AG04450 (cell line): ENCODE data around the gene SLC12A7. TPM values are rescaled to one million over a fixed set of nuclear protein-coding genes. Genes with fewer than 3 reads are reported as not detected.

Experiments
- CTCF ChIA-PET: fragments of 300-600, 350-600 bp; formaldehyde crosslinking; extraction: SDS; loops from one replicate; lab custom pipeline; 2022; ENCODE audit warnings: antibody characterized with exemption, inconsistent platforms; lab: Charles Lee
- POLR2A ChIA-PET: fragments of 350-600 bp; formaldehyde crosslinking; extraction: SDS; loops from one replicate; lab custom pipeline; 2021; ENCODE audit warnings: antibody characterized with exemption, inconsistent platforms; lab: Yijun Ruan, JAX
- DNase-seq: peaks from one replicate; pipeline ENCODE4 v3.0.0-alpha.2; 2011; ENCODE audit warnings: low read depth, low spot score
- H3K27ac ChIP-seq: one replicate; pipeline ENCODE4 v1.5.1; 2012; ENCODE audit warnings: low read depth, low read length, control low read depth
- H3K27me3 ChIP-seq: one replicate; pipeline ENCODE4 v1.6.0; 2012; ENCODE audit warnings: low read length; ENCODE audit not compliant: control insufficient read depth, insufficient read depth
- H3K4me3 ChIP-seq: 2 replicates; pipeline ENCODE4 v1.5.1; 2011; ENCODE audit warnings: mild to moderate bottlenecking, low read depth, low read length, control low read depth
- H3K9me3 ChIP-seq: 2 replicates; pipeline ENCODE4 v1.5.1; 2012; ENCODE audit warnings: low read length; ENCODE audit not compliant: control insufficient read depth, insufficient read depth
- CTCF ChIP-seq: IDR thresholded peaks from 2 replicates; pipeline ENCODE4 v1.5.1; 2011; ENCODE audit warnings: low read depth, low read length, control low read depth, inconsistent platforms
- polyA plus RNA-seq: library from polyadenylated mRNA; depleted of rRNA; stranded (reverse); fragments of >200 nt; gene quantifications from 2 replicates; pipeline ENCODE4 v1.2.3, GENCODE V29; 2011

Gene SLC12A7
- polyA plus RNA-seq, 1 experiment, result 0.56 TPM

GRCh38 chr5:1012900-1013237 is 99.0 kb downstream of the SLC12A7 start:
- ChIA-PET CTCF (no interaction called here), POLR2A (no interaction called here)
- Histone ChIP-seq H3K9me3 (no peaks in the 10 kb centered on the region; the same call in 1 of the 2 replicates), H3K27ac (no peak overlapping the region), H3K4me3 (no peak overlapping the region), H3K27me3 (peaks cover 27% of the 10 kb centered on the region)
- DNase-seq, result no peak
- no peak for TF ChIP-seq CTCF

- peaks cover 28% of the 10 kb centered on the region for H3K27me3 ChIP-seq
- CTCF ChIA-PET, result no interaction called here
Observed at GRCh38 chr5:1012313-1012841, 99.5 kb downstream of the SLC12A7 start.

GRCh38 chr5:1011741-1012312 is 100.0 kb downstream of the SLC12A7 start:
- no peak for DNase-seq
- CTCF ChIA-PET, result no interaction called here

More at GRCh38 chr5:1012313-1012841, 99.5 kb downstream of the SLC12A7 start:
- no peak overlapping the region for H3K4me3 ChIP-seq
- TF ChIP-seq CTCF, result no peak
- H3K27ac ChIP-seq, result no peak overlapping the region
- H3K9me3 ChIP-seq, result no peaks in the 10 kb centered on the region; the same call in 1 of the 2 replicates
- no peak for DNase-seq
- POLR2A ChIA-PET, result no interaction called here

GRCh38 chr5:1011226-1011631 is 100.6 kb downstream of the SLC12A7 start:
- ChIA-PET POLR2A (no interaction called here), CTCF (interaction anchor here (0.6 kb wide), 1 partner anchor 632 kb away, joined by 4 read pairs; no protein-coding TSS in a partner anchor)
- no peak for DNase-seq
- no peak for TF ChIP-seq CTCF
- H3K4me3 ChIP-seq, result no peak overlapping the region
- no peaks in the 10 kb centered on the region; the same call in 1 of the 2 replicates for H3K9me3 ChIP-seq
- no peak overlapping the region for H3K27ac ChIP-seq
- peaks cover 35% of the 10 kb centered on the region for H3K27me3 ChIP-seq

More at GRCh38 chr5:1011741-1012312, 100.0 kb downstream of the SLC12A7 start:
- Histone ChIP-seq H3K9me3 (no peaks in the 10 kb centered on the region; the same call in 1 of the 2 replicates), H3K4me3 (no peak overlapping the region), H3K27me3 (peaks cover 31% of the 10 kb centered on the region), H3K27ac (no peak overlapping the region)
- TF ChIP-seq CTCF, result no peak
- POLR2A ChIA-PET, result no interaction called here

- POLR2A ChIA-PET, result interaction anchor here (0.6 kb wide), 1 partner anchor 773 kb away, joined by 4 read pairs; no protein-coding TSS in a partner anchor
- no peaks in the 10 kb centered on the region; the same call in 1 of the 2 replicates for H3K9me3 ChIP-seq
- H3K4me3 ChIP-seq, result no peak overlapping the region
- DNase-seq, result no peak
- H3K27me3 ChIP-seq, result peaks cover 41% of the 10 kb centered on the region
- no peak overlapping the region for H3K27ac ChIP-seq
- TF ChIP-seq CTCF, result no peak
- CTCF ChIA-PET, result interaction anchor here (0.6 to 1.7 kb wide), 2 partner anchors 87 to 633 kb away, joined by 4 to 7 read pairs; no protein-coding TSS in a partner anchor
Observed at GRCh38 chr5:1010641-1011046, 101.2 kb downstream of the SLC12A7 start.
